OCI-M2 (cell line): Measurements from ENCODE around the gene ELFN1.

Experiments used
- DNase-seq: peaks from one replicate; lab custom pipeline; 2025; ENCODE audit not compliant: unreplicated experiment; lab: John Stamatoyannopoulos, UW

Gene ELFN1

DNA sequence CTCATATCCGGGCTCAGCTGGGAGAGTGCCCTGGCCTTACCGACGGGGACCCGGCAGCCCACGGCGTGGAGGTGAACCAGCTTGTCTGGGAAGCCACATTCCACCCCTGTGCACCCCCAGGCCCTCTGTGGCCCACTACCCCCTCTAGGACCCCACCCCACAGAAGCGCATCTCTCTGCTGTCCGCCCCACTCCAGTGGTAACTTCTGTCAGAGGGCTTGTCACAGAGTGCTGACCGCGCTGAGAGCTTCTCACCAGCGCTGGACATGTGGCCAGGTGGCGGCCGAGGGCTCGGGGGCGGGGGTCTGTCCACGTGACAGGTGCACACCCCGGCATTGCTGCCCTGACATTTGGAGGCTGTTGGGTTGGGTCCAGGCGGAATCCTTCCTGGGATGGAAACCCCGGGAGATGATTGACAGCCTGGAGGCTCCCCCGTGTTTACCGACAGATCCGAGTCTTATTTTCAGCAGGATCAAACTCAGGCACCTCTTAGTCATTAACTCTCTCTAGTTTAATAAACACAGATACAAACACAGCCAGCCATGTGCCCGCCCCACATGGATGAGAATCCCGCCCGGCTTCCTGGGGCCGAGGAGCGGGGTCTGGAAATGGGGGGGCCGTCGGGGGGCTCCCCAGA, 5.1 kb downstream of the ELFN1 start:
- DNase-seq = no peak

DNA sequence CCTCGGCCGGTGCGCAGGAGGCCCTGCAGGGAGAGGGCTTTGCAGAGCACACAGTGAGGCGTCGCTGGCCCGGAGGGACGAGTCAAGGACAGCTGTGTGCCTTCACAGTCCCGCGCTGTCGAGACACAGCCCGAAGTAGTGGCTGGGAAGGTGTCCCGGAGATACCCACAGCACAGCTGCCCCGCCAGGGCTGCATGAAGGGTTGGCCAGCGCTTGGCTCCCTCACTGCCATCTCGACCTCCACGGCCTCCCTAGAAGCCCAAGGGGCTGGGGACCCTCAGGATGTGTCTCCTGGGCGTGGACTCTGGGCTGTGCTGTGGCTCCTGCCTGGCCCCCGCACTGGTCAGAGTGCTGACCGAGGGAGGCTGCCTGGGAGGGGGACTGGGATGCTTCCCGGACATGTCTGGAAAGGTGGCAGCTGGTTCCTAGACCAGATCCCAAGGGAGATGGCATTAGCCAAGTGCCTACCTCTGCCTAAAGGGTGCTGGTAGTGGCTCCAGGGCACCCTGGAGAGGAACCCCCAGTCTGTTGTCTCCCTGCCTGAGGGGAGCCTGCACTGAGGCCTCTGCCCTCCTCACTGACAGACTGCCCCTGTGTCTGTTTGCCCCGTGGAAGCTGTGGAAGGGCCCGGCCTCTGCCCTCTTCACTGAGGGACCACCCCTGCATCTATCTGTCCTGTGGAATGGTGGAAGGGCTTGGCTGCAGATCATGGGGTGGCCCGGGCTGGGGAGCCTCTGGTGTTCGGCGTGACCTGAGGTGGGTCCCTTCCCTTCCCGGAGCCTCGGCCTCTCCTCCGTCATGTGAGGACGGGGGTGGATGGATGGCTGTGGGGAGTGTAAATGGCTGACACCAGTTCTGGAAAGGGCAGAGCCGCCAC, 5.8 kb downstream of the ELFN1 start:
- no peak for DNase-seq

DNA sequence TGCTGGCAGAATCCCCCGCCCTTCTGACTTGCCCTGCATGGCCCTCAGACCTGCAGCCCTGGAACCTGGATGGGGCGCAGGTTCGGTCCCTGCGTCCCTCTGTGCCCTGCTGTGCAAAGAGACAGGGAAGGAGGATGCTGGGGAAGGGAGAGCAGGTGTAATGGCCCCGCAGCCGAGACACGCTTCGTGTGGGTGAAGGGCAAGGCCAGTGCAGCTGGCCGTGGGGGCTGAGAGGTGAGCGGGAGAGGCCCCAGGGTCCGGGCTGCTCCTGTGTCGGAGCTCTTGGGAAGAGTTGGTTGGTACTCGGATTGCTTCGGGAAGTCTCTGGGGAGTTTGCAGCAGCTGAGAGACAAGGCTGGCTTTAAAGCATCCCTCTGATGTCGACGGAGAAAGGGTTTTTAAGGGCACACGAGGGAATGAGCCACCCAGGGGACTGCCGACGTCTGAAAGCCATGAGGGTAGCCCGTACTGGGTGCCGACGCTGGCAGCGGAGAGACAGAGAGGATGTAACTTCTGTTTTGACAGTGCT, 6.5 kb downstream of the ELFN1 start:
- DNase-seq = no peak

DNA sequence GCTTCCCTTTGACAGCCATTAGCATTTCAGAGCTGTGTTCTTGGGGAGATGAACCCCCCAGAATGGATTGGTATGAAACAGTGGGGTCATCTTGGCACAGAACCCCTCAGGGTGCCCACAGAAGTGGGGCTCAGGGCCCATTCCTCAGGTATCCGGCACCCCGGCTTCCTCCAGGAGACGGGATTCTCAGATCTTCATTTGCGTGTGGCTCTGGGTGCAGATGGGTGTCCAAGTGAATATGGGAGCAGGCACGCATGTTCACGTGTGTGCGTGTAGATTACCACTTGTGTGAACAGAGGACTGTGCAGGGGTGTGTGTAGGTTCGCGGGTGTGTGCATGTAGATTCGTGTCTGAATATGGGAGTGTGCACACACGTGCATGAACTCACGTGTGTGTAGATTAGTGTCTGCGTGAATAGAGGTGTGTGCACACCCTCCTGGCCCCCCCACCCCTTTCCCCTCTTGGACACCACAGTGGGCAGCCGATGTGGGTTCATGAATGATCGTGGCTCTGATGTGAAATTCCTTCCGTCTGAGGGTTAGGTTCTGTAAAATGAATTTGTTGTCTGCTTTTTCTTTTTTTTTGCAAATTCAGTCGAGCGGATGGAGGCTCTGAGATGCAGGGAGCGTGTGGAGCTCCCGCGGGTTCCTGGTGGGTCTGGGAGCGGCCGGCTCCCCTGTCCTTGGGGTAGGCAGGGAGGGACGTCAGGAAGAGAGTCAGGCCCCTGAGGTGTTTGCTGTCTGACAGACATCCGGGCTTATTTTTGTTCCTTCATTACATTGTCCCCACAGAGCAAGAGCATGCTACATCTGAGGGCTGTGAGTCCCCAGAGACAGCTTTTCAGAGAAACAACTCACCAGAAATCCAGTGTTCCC, 7.4 kb downstream of the ELFN1 start:
- DNase-seq = no peak

DNA sequence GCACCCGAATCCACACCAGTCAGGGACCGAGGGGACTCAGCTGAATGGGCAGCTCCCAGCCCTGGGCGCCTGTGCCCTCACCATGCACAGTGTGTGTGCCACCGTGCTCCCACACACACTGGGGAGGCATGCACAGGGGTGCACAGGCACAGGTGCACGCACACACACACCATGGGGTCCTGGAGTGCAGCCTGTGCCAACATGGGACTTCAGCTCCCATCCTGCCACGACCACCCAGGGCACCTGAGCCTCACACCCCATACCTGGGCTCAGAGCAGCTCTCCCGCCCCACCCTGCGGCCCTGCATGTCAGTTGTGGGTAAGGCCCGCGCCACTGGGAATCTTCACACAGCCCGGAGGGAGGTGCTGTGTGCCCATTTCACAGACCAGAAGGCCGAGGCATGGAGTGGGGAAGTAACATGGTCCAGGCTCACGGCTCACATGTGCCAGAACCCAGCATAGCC, 8.0 kb downstream of the ELFN1 start:
- DNase-seq = no peak

- no peak for DNase-seq
Observed at GRCh38 chr7:1678571-1679325, 8.7 kb downstream of the ELFN1 start.

GRCh38 chr7:1679326-1679965, 9.4 kb downstream of the ELFN1 start:
- DNase-seq = no peak

DNA sequence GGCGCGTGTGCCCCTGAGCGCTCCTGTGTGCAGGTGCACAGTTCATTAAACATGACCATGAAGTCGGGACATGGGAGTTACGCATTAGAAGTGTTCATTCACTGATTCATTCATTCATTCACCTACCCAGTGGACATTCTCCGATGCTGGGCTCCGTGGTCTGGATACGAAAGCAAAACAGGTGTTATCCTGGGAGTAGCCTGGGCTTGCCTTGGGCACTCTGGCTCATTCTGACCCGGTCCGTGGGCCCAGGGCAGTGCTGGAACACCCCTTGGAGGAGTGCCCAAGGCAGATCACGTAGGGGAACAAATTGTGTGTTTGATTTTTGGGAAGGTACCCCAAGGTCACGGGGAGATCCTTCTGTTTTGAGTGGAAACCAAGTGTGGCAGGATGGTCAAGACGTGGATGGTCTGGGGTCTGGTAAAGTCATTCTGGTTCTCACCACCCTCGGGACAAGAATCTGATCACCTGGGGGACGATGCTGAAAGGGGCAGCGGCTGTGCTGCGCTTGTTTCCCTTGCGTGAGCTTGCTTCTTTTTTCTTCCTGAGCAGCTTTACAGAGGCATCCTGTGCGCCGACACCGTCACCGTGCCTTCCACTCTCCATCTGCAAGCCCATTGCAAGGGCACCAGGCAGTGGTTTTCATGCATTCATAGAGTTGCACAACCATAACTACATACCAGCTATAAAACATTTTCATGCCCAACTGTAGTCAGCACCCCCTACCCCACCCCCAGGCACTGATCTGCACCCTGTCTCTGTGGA, 10.1 kb downstream of the ELFN1 start:
- no peak for DNase-seq

DNA sequence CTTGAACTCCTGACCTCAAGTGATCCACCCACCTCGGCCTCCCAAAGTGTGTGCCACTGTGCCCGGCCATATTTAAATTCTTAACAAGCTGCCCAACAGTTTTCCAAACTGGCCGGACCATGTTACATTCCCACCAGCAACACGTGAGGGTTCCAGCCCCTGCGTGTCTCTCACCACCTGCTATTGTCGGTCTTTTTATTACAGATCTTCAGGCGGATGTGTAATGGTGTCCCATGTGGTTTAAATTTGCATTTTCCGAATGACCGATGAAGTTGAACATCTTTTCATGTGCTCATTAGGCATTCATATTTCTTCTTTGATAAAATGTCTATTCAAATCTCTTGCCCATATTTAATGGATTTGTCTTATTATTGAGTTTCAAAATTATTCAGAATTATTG, 11.5 kb downstream of the ELFN1 start:
- no peak for DNase-seq

DNA sequence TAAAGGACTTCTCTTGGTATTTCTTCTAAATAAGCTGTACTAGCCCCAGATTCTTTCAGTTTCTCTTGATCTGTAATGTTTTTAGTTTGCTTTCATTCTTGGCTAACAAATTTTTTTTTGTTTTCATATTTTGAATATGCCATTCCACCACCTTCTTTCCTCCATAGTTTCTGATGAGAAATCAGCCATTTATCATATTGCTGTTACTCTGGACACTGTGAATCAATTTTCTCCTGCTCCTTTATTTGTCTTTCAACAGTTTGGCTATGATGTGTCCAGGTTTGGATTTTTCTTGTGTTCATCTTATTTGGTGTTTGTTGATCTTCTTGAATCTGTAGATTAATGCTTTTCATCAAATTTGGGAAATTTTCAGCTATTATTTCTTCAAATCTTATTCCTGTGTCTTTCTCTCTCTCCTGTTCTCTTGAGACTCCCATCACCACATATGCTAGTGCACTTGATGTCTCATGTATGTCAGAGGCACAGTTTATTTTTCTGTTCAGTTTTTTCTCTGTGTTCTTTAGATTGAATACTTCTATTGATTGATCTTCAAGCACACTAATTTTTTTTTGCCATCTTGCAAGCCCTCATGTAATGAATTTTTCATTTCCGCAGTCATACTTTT, 15.0 kb downstream of the ELFN1 start:
- no peak for DNase-seq

DNA sequence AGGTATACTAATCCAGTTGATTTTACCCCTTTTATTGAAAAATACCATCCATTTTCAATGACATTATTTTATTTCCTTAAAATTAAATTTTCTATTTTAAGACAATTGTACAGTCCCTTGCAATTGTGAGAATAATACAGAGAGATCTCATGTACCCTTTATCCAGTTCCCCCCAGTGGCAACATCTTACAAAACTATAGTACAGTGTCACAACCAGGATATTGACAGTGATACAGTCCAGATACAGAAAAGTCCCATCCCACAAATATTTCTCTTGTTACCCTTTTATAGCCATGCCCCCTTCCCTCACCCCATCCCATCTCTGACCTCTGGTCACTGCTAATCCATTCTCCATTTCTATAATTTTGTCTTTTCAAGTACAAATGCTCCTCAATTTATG, 18.5 kb downstream of the ELFN1 start:
- no peak for DNase-seq

GRCh38 chr7:1689311-1689710, 19.2 kb downstream of the ELFN1 start:
- no peak for DNase-seq

DNA sequence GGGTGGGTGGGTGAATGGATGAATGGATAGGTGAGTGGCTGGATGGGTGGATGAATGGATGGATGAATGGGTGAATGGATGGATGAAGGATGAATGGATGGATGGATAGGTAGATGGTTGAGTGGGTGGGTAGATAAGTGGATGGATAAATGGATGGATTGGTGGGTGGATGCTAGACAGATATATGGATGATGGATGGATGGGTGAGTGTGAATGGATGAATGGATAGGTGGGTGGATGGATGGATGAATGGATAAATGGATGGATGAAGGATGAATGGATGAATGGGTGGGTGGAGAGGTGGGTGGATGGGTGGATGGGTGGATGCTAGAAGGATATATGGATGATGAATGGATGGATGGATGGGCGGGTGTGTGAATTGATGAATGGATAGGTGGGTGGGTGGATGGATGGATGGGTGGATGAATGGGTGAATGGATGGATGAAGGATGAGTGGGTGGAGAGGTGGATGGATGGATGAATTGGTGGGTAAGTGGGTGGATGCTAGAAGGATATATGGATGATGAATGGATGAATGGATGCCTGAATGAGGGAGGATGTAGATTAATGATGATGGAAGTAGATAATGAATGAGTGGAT, 20.4 kb downstream of the ELFN1 start:
- no peak for DNase-seq

- no peak for DNase-seq
Observed at GRCh38 chr7:1691096-1691495, 21.0 kb downstream of the ELFN1 start.

DNA sequence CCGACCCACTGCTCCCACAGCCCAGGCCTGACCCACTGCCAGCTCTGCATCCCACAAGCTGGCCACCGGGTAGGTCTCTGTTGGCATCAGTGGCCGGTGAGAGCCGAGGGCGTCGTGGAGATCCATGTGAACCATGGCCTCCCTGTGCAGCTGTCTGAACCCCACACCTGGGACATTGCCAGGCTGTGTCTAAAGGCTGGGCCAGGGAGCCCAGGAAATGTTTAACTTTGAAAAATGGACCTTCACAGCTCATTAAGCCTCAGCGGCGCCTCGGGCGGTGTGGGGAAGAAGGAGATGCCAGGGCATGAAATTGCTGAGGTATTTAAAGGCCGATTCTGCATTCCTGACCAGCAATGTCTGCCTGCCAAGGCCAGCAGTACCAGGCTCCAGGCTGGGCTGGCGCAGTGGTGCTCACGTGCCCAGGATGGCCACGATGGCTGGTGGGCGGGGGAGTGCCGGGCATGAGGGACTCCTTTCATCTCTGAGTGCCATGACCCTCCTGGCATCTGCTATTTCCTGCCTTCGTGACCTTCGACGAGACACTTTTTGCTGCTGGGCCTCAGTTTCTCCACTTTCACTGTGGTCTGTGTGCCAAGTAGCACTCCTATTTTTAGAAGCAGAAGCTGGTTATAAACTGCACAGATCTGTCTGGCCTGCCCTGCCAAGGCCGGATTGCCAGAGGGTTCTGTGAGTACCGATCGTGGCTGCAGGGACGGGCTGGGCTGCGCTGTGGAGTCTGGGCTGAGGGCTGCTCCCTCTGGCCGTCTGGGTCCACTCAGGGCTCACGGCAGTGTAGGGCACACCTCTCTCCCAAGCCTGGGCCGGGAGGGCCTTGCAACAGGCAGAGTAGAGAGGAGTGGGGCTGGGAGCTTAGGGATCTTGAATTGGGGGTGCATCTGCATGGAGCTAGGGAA, 21.8 kb downstream of the ELFN1 start:
- no peak for DNase-seq

GRCh38 chr7:1692515-1693418, 22.7 kb downstream of the ELFN1 start:
- no peak for DNase-seq
